Gastrocnemius medialis (tissue), 4 donors: ENCODE data around the gene ADH1C. TPM values are rescaled to one million over a fixed set of nuclear protein-coding genes. Genes with fewer than 3 reads are reported as not detected.
"Not testable (repeated sequence)": the region's sequence is repeated elsewhere in the genome, so short reads cannot be mapped to it uniquely, and the experiment has no call there.

Experiments
- ATAC-seq, 2 donors: fragments of 150-250 bp; one replicate each; pipeline ENCODE4 v1.9.1; 2016
- DNase-seq, 2 donors: peaks; one replicate each; pipeline ENCODE4 v3.0.0-alpha.2; 2019
- H3K27ac ChIP-seq, 4 donors: fragments of 200-600 bp; sonication (generic); 1 replicate in 1 of 4; 2 replicates in 3 of 4; pipeline ENCODE4 v1.5.1; 2016 to 2018; ENCODE audit warnings: mild to moderate bottlenecking in 2 of 4, moderate library complexity in 1 of 4
- H3K27me3 ChIP-seq, 3 donors: fragments of 200-600 bp; sonication (generic) in 2 of 3; 1 replicate in 1 of 3; 2 replicates in 2 of 3; pipeline versions ENCODE4 v1.5.1 to v1.6.0; 2016 to 2019; ENCODE audit warnings: mild to moderate bottlenecking in 1 of 3, moderate library complexity in 1 of 3
- H3K36me3 ChIP-seq, 2 donors: fragments of 200-600 bp; sonication (generic) in 1 of 2; one replicate each; pipeline ENCODE4 v1.5.1; 2017 to 2018
- H3K4me1 ChIP-seq, 2 donors: fragments of 200-600 bp; sonication (generic) in 1 of 2; one replicate each; pipeline ENCODE4 v1.5.1; 2016 to 2017; ENCODE audit warnings: mild to moderate bottlenecking in 2 of 2
- H3K4me3 ChIP-seq, 4 donors: fragments of 200-600 bp; sonication (generic) in 3 of 4; 1 replicate in 1 of 4; 2 replicates in 3 of 4; pipeline ENCODE4 v1.5.1; 2016 to 2019; ENCODE audit warnings: mild to moderate bottlenecking in 2 of 4
- H3K9me3 ChIP-seq, 3 donors: fragments of 200-600 bp; sonication (generic) in 2 of 3; 1 replicate in 1 of 3; 2 replicates in 2 of 3; pipeline ENCODE4 v1.5.1; 2016 to 2019
- CTCF ChIP-seq, 5 experiments: fragments of 450-650 bp in 3 of 5; fragments of 200-600 bp in 2 of 5; sonication (generic) in 2 of 5; IDR thresholded peaks in 4 of 5; conservative IDR thresholded peaks in 1 of 5; 1 replicate in 4 of 5; 2 replicates in 1 of 5; pipeline ENCODE4 v1.5.1; 2016 to 2019; ENCODE audit warnings: antibody characterized with exemption in 5 of 5, mild to moderate bottlenecking in 3 of 5, moderate library complexity in 3 of 5
- POLR2A ChIP-seq, 2 donors: fragments of 450-650 bp; IDR thresholded peaks; one replicate each; pipeline ENCODE4 v1.6.1; 2017; ENCODE audit warnings: antibody characterized with exemption in 2 of 2, mild to moderate bottlenecking in 2 of 2, moderate library complexity in 2 of 2
- in situ Hi-C, 4 donors: fragments of 200-750 bp; cut with MboI; loops; one replicate each; pipeline versions ENCODE4 v1.15.0 to v1.8.0; 2017; ENCODE audit warnings: low sequenced_read_pairs in 4 of 4
- intact Hi-C: fragments of 100-400 bp; cut with DNase I; formaldehyde crosslinking; loops from one replicate; pipeline ENCODE4 v1.15.1; 2023; ENCODE audit warnings: low total_unique reads
- total RNA-seq, 4 donors: library from RNA; depleted of rRNA; stranded (reverse); fragments of >200 nt; gene quantifications; one replicate each; pipeline versions ENCODE4 v1.1.0 to v1.2.3, GENCODE V29; 2016

ADH1C gene
- total RNA-seq, 4 donors from 2014 or later, result 16.1 to 30.6 (median 26.6) TPM

GRCh38 chr4:99349338-99349737, 3.2 kb downstream of the ADH1C start:
- H3K4me1 ChIP-seq, result no peaks in the 10 kb centered on the region
- no peak overlapping the region for H3K27ac ChIP-seq
- no peaks in the 10 kb centered on the region for H3K27me3 ChIP-seq
- DNase-seq, result no peak
- no peak for TF ChIP-seq CTCF (IDR thresholded peaks at IDR 0.05 in 4 of 5, conservative IDR thresholded peaks at IDR 0.05 in 1 of 5)
- no peak for TF ChIP-seq POLR2A (IDR thresholded peaks at IDR 0.05)
- no peaks in the 10 kb centered on the region for H3K36me3 ChIP-seq
- intact Hi-C loops (no loop called here), in situ Hi-C loops (no loop called here)
- no peaks in the 10 kb centered on the region for H3K9me3 ChIP-seq
- ATAC-seq, result no peak
- H3K4me3 ChIP-seq, result no peak overlapping the region

GRCh38 chr4:99342624-99343023, 9.9 kb downstream of the ADH1C start:
- H3K4me3 ChIP-seq, H3K9me3 ChIP-seq, ATAC-seq, intact Hi-C loops, H3K27me3 ChIP-seq, DNase-seq, H3K36me3 ChIP-seq, in situ Hi-C loops, H3K4me1 ChIP-seq, H3K27ac ChIP-seq: not testable (repeated sequence)

GRCh38 chr4:99341426-99341825, 11.1 kb downstream of the ADH1C start:
- TF ChIP-seq CTCF (IDR thresholded peaks at IDR 0.05 in 4 of 5, conservative IDR thresholded peaks at IDR 0.05 in 1 of 5) (no peak), POLR2A (IDR thresholded peaks at IDR 0.05) (no peak)
- Histone ChIP-seq H3K27ac (no peak overlapping the region), H3K4me3 (no peak overlapping the region), H3K4me1 (no peaks in the 10 kb centered on the region), H3K9me3 (no peaks in the 10 kb centered on the region), H3K27me3 (no peaks in the 10 kb centered on the region), H3K36me3 (no peaks in the 10 kb centered on the region)
- no peak for DNase-seq
- intact Hi-C loops, result no loop called here
- no peak for ATAC-seq
- in situ Hi-C loops, result no loop called here

GRCh38 chr4:99339172-99339571, 13.4 kb downstream of the ADH1C start:
- H3K9me3 ChIP-seq, result no peaks in the 10 kb centered on the region
- TF ChIP-seq CTCF (IDR thresholded peaks at IDR 0.05 in 4 of 5, conservative IDR thresholded peaks at IDR 0.05 in 1 of 5), result no peak
- TF ChIP-seq POLR2A (IDR thresholded peaks at IDR 0.05), result no peak
- in situ Hi-C loops, result no loop called here

GRCh38 chr4:99336553-99336952, 16.0 kb downstream of the ADH1C start:
- Histone ChIP-seq H3K4me3 (no peak overlapping the region), H3K9me3 (no peaks in the 10 kb centered on the region), H3K36me3 (no peaks in the 10 kb centered on the region), H3K4me1 (no peaks in the 10 kb centered on the region), H3K27me3 (no peaks in the 10 kb centered on the region), H3K27ac (no peak overlapping the region)
- ATAC-seq, result no peak
- in situ Hi-C loops, result no loop called here
- intact Hi-C loops, result no loop called here
- no peak for TF ChIP-seq CTCF (IDR thresholded peaks at IDR 0.05 in 4 of 5, conservative IDR thresholded peaks at IDR 0.05 in 1 of 5)
- TF ChIP-seq POLR2A (IDR thresholded peaks at IDR 0.05), result no peak
- no peak for DNase-seq

More at GRCh38 chr4:99339172-99339571, 13.4 kb downstream of the ADH1C start:
- intact Hi-C loops, result no loop called here
- H3K27ac ChIP-seq, result no peak overlapping the region
- no peak for DNase-seq
- no peak for ATAC-seq
- H3K36me3 ChIP-seq, result no peaks in the 10 kb centered on the region
- no peaks in the 10 kb centered on the region for H3K4me1 ChIP-seq
- no peaks in the 10 kb centered on the region for H3K27me3 ChIP-seq
- H3K4me3 ChIP-seq, result no peak overlapping the region
